NCI-H1930 (cell line): ENCODE measurements around the gene CLDN6.

Experiments used
- DNase-seq, 2 experiments: peaks; one replicate each; lab custom pipeline; 2025; lab: John Stamatoyannopoulos, UW

Gene CLDN6

DNA sequence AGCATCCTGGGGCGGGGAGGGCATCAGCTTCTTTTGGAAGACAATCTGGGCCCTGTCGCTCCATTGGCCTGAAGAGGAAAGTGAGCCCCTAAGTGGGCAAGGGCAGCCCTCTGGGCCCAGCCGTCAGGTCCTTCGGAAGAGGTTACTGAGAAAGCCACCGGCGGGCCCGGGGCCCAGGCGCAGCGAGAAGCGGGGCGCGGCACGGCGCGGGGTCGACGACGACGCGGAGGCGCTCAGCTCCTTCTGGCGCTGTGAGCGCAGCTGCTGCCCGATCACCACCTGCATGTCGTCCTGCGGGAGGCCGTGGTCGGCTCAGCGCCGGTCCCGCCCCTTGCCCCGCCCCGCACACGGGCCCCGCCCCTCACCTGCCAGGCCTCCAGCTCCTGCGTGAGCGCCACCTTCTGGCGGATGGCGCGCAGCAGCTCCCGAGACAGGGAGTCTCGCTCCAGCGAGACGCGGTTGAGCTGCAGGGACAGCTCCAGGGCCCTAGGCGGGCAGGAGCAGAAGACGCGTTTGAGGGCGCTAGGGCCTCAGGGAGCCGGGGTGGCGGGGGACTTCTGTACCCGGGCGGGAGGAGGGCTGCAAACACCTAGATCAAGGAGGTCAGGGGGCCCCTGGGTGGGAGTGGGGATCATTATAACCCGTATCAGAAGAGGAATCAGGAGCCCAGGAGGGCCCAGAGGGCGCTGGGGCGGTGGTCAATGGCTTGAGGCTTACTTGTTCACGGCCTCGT lies 10.2 kb upstream of the CLDN6 start:
- DNase-seq, result peak; percentile 90 to 96

GRCh38 chr16:3027489-3027795 lies 9.5 kb upstream of the CLDN6 start:
- no peak for DNase-seq

GRCh38 chr16:3026609-3027488 lies 8.9 kb upstream of the CLDN6 start:
- no peak for DNase-seq

DNA sequence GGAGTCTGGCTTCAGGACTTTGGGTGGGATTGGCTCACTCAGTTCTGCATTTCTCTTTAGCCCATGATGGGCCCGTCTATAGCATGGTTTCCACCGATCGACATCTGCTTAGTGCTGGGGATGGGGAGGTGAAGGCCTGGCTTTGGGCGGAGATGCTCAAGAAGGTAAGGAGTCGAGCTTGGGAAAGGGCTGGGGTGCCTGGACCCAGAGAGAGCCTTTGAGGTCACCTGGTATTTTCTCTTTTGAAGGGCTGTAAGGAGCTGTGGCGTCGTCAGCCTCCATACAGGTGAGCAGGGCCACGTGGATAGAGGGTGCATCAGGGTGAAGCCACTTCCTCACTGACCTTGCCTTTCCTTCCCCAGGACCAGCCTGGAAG lies 8.0 kb upstream of the CLDN6 start:
- DNase-seq, result no peak

- DNase-seq, result no peak
Measured at GRCh38 chr16:3025032-3026002, 7.3 kb upstream of the CLDN6 start.

DNA sequence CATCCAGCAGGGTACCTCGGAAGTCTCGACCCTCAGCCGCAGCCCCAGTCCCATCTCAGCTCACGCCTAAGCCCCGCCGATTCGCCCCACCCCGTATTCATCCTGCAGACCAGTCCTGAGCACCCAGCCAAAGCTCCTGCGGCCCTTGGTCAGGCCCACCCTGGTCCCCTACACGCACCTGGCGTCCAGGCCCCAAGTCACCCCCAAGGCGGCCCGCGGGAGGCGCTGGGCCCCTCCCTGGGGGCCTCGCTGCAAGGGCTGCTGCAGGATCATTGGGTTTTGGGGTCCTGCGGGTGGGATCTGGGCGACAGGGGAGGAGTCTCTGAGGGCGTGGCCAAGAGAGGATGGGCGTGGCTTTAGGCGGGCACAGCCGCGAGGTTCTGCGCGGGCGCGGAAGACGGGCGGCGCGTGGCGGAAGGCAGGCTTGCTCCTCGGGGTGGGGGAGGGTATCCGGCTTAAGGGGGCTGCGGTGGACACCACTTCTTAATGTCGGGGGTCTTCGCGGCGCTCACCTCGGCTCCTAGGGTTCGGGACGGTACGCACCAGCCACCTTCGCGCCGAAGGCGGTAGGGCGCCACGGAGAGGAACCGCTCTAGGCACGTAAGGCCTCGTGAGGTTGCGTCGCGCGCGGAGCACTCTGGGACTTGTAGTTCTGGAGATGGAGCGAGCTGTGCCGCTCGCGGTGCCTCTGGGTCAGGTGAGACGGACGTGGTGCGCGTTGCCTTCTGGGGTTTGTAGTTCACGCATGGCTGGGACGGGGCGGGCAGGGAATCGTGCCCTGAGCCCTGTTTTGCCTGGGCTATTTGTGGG lies 5.9 kb upstream of the CLDN6 start, which contains the start of the genes HCFC1R1 and THOC6:
TSS of gene HCFC1R1 (minus strand) at position 274 of the 810 bp plus-strand sequence. CDS start at position 273, 1 bp downstream.
TSS of gene THOC6 (plus strand) at position 367 of the 810 bp plus-strand sequence. CDS start at position 659, 292 bp downstream.
- peak; percentile 95 to 98 for DNase-seq

GRCh38 chr16:3023415-3023668 lies 5.4 kb upstream of the CLDN6 start:
- DNase-seq, result no peak

DNA sequence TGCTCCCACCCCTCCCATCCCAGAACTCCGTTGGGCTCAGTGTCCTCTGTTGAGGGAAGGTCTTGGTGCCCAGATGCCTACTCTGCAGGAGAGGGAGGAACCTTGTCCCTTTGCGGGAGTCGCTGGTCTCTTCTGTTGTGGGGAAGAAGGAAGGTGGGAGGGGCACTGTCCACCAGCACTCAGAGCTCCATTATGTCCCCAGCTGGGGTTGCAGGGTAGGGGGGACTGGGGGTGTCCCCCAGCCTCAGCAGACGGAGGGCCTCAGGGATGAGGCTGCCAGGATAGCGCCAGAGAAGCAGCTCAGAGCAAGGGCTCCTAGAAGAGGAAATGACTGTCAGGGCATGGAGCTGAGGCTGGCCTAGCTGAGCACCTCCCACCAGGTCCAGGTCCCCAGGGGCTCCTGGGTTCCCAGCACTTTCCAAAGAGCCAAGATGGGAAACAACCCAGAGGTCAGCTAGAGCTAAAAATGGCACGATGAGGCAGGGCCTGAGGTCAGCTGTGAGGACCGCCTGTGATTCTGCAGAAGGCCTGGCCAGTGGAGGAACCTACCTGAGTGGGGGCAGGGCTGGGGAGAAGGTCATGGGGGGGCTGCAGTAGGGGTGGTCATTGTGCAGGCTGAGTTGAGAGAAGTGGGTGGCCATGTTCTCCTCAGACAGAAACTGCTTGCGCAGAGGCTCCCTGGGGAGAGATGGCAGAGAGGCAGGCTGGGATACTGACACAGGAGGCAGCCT lies 4.9 kb upstream of the CLDN6 start:
- no peak for DNase-seq

DNA sequence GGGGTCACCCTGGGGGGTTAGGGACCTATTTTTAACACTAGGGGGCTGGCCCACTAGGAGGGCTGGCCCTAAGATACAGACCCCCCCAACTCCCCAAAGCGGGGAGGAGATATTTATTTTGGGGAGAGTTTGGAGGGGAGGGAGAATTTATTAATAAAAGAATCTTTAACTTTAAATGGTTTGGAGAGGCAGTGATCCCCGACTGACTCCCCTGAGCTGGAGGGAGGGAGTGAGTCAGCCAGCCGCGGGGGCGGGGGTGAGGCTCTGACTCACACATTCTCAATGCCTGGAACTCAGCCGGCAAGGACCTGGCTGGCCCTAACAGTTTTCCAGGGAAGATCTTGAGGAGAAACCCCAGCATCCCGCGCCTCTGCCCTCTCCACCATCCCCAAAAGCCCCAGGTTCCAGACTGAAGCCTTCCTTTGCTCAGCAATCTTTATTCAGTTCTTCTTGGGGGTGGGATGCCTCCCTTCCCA lies 4.3 kb upstream of the CLDN6 start:
- DNase-seq, result no peak

DNA sequence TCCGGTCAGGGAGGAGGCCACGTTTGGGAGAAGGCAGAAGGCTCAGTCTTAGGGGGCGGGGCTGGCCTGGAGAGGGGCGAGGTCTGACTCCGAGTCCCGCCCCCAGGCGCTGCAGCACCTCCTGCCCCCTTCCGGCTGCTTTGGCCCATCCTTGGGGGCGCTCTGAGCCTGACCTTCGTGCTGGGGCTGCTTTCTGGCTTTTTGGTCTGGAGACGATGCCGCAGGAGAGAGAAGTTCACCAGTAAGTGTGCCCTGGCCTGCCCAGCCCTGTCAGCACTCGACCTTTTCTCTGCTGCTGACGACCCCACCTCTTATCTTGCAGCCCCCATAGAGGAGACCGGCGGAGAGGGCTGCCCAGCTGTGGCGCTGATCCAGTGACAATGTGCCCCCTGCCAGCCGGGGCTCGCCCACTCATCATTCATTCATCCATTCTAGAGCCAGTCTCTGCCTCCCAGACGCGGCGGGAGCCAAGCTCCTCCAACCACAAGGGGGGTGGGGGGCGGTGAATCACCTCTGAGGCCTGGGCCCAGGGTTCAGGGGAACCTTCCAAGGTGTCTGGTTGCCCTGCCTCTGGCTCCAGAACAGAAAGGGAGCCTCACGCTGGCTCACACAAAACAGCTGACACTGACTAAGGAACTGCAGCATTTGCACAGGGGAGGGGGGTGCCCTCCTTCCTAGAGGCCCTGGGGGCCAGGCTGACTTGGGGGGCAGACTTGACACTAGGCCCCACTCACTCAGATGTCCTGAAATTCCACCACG lies 3.6 kb upstream of the CLDN6 start:
- peak; percentile 69 to 71 for DNase-seq

GRCh38 chr16:3020604-3021448 lies 2.8 kb upstream of the CLDN6 start:
- DNase-seq, result peak in 1 of 2 experiments; percentile 60

GRCh38 chr16:3020247-3020603 lies 2.2 kb upstream of the CLDN6 start, which contains the start of gene TNFRSF12A:
TSS of gene TNFRSF12A (plus strand) at chr16:3020368. CDS start at chr16:3020398, 30 bp downstream.
- peak; percentile 63 to 82 for DNase-seq

DNA sequence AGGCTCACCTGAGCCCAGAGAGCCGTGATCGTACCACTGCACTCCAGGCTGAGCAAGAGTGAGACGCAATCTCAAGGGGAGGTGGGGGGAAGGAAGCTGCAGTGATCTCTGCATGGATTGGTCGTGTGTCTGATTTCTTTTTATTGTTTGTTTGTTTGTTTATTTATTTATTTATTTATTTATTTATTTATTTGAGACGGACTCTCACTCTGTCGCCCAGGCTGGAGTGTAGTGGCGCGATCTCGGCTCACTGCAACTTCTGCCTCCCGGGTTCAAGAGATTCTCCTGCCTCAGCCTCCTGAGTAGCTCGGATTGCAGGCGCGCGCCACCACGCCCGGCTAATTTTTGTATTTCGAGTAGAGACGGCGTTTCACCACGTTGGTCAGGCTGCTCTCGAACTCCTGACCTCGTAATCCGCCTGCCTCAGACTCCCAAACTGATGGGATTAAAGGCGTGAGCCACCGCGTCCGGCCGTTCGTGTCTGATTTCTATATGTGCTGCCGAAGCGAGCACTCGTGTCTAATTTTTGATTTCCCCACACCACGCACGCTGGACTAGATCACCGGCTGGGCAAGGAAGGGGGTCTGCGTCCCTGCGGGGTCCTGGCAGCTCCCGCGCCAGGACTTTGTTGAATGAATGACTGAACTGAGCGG lies 1.7 kb upstream of the CLDN6 start:
- DNase-seq, result no peak

DNA sequence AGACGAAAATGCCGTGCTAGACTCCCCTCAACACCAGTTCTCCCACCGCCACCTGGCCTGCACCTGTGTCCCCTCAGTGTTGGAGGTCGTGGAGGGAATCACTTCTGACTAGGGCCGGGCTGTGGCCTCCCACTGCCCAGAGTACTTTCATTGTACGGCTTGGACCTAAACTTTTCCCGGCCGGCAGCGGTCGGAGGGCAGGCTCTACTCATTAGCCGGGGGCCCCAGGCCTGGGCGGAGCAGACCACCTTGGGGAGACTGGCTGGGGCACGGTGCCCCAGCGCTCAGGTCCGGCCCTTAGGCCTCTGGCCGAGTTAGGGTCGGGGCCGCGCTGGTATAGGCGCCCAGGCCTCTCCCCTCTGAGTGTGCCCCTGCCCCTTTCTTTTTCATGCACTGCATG lies 639 bp downstream of the CLDN6 start:
- no peak for DNase-seq

GRCh38 chr16:3015865-3016521 lies 2.0 kb downstream of the CLDN6 start:
- DNase-seq, result no peak

DNA sequence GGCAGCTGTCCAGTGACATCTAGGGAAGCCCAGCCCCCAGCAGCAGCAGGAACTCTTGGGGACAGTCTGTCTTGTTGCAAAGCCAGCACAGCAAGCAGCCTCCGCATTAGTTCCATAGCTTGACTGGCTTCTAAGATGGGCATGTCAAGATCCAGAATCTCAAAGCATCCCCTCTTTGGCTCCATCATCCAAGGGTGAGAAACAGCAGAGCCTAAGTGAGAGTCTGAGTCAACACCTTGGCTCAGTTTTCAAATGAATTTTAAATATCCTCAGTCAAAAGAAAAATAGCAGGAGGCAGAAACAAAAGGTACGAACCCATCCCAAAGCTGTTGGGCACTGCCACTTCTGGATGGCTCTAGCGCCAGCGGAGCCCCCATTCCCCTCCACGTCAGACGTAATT lies 3.0 kb downstream of the CLDN6 start:
- DNase-seq, result no peak

DNA sequence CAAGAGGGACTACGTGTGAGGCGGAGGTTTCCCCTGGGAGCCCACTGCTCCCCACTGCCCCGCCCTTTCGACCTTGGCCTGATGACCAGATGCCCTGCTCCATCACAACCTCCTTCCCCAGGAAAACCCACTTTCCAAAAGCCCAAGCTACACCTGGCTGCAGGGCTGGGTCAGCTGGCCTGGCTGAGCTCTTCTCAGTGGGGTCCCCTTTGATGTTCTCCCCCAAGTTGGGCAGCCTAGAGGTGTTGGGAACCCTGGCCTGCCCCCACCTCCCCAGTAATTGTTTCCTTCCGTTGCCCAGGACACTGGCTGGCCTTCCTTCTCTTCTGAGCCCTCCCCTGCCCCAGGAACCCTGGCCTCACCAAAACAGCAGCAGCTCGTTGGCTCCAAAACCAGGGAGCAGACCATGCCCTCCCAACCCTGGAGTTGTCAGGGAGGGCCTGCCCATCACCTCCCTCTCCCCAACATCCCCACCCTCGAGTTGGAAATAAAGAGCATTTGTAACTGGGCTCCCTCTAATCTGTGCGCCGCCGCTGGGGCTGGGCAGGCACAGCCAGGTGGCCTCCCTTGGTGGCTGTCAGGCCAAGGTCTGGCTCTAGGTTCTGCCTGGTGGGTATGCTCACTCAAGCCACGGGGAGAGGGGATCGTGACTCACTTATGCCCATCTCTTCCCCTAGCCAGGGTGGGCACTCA lies 3.8 kb downstream of the CLDN6 start:
- DNase-seq, result no peak
